Measurements from ENCODE around the gene PLIN4.

- TF ChIP-seq FOSL1 (IDR thresholded peaks at IDR 0.05; ENCODE audit: low read depth) (no peak), RAD21 (IDR thresholded peaks at IDR 0.05; ENCODE audit: low read depth) (no peak), POLR2A (IDR thresholded peaks at IDR 0.05; ENCODE audit: borderline replicate concordance, extremely low read depth, insufficient read depth, insufficient read length) (no peak), SP1 (IDR thresholded peaks at IDR 0.05; ENCODE audit: low read depth) (no peak), EZH2 (IDR thresholded peaks at IDR 0.05) (no peak)
- TF ChIP-seq, protein P1, sequence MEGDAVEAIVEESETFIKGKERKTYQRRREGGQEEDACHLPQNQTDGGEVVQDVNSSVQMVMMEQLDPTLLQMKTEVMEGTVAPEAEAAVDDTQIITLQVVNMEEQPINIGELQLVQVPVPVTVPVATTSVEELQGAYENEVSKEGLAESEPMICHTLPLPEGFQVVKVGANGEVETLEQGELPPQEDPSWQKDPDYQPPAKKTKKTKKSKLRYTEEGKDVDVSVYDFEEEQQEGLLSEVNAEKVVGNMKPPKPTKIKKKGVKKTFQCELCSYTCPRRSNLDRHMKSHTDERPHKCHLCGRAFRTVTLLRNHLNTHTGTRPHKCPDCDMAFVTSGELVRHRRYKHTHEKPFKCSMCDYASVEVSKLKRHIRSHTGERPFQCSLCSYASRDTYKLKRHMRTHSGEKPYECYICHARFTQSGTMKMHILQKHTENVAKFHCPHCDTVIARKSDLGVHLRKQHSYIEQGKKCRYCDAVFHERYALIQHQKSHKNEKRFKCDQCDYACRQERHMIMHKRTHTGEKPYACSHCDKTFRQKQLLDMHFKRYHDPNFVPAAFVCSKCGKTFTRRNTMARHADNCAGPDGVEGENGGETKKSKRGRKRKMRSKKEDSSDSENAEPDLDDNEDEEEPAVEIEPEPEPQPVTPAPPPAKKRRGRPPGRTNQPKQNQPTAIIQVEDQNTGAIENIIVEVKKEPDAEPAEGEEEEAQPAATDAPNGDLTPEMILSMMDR (IDR thresholded peaks at IDR 0.05 in 2 of 3, conservative IDR thresholded peaks at IDR 0.05 in 1 of 3; ENCODE audit: borderline replicate concordance in 1 of 3, insufficient read depth in 1 of 3, low read depth in 2 of 3, low read length in 2 of 3), result no peak
- TF ChIP-seq, protein P2, sequence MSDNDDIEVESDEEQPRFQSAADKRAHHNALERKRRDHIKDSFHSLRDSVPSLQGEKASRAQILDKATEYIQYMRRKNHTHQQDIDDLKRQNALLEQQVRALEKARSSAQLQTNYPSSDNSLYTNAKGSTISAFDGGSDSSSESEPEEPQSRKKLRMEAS (IDR thresholded peaks at IDR 0.05), result no peak
Observed at GRCh38 chr19:4493929-4494690, 24.2 kb downstream of the PLIN4 start.
